OCI-LY7 (cell line): ENCODE results near the gene PLEKHS1.

ENCODE experiments used
- EZH2phosphoT487 ChIP-seq: fragments of 200-600 bp; sonication (generic); IDR thresholded peaks from 2 replicates; pipeline ENCODE4 v1.6.1; 2018; ENCODE audit warnings: low read depth, borderline replicate concordance, mild to moderate bottlenecking, mixed run types, antibody characterized with exemption, low read length, moderate library complexity, mixed read lengths
- TF ChIP-seq, protein P1 (sequence below): fragments of 200-600 bp; sonication (generic); conservative IDR thresholded peaks from 2 replicates; pipeline ENCODE4 v1.5.1; 2014; ENCODE audit warnings: mild to moderate bottlenecking, antibody characterized with exemption, low read length, moderate library complexity, mixed read lengths

DNA sequence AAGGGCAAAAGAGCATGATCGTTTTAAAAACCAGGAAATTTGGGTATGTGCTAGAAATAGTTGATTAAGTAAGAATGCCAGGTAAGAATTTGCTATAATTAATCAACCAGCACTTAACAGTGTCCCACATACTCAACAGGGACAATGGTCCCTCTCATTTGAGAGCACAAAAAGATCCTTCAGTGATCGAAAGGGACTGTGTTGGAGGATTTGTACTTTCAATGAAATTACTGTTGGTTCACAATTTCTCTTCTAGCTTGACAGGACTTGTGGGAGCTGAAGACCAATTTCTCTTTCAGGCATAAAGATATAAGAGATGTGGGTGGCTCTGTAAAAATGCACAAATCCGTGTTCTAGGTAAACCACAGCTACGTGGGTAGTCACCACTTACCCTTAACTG lies 12.5 kb upstream of the PLEKHS1 start:
- TF ChIP-seq, protein P1, sequence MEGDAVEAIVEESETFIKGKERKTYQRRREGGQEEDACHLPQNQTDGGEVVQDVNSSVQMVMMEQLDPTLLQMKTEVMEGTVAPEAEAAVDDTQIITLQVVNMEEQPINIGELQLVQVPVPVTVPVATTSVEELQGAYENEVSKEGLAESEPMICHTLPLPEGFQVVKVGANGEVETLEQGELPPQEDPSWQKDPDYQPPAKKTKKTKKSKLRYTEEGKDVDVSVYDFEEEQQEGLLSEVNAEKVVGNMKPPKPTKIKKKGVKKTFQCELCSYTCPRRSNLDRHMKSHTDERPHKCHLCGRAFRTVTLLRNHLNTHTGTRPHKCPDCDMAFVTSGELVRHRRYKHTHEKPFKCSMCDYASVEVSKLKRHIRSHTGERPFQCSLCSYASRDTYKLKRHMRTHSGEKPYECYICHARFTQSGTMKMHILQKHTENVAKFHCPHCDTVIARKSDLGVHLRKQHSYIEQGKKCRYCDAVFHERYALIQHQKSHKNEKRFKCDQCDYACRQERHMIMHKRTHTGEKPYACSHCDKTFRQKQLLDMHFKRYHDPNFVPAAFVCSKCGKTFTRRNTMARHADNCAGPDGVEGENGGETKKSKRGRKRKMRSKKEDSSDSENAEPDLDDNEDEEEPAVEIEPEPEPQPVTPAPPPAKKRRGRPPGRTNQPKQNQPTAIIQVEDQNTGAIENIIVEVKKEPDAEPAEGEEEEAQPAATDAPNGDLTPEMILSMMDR = no peak
- no peak for TF ChIP-seq EZH2phosphoT487
